ENCODE data around the gene NFIC.

NFIC gene

GRCh38 chr19:3401004-3401768 lies 34.8 kb downstream of the NFIC start:
- H3K27me3 ChIP-seq (ENCODE audit: control insufficient read depth, insufficient read depth, low read length): no peaks in the 10 kb centered on the region
- no CpG with 5 or more reads among the region's 18 CpGs for WGBS (ENCODE audit: insufficient coverage, insufficient read length)
- H3K4me3 ChIP-seq (ENCODE audit: low read length): no peak overlapping the region
- peaks cover 1% of the 10 kb centered on the region; the same call in 1 of the 2 replicates for H3K4me1 ChIP-seq (ENCODE audit: control insufficient read depth, insufficient read depth, low read length)
- no peaks in the 10 kb centered on the region for H3K9me3 ChIP-seq (ENCODE audit: control insufficient read depth, insufficient read depth, low read length)
- no peak overlapping the region for H3K27ac ChIP-seq (ENCODE audit: low read length)
- no peak for DNase-seq (ENCODE audit: low read depth, low spot score)
- no peaks in the 10 kb centered on the region for H3K36me3 ChIP-seq (ENCODE audit: control insufficient read depth, insufficient read depth, low read length)

- DNase-seq (ENCODE audit: low read depth, low spot score): no peak
- Histone ChIP-seq H3K27me3 (ENCODE audit: control insufficient read depth, insufficient read depth, low read length) (no peaks in the 10 kb centered on the region), H3K36me3 (ENCODE audit: control insufficient read depth, insufficient read depth, low read length) (no peaks in the 10 kb centered on the region), H3K27ac (ENCODE audit: low read length) (no peak overlapping the region), H3K9me3 (ENCODE audit: control insufficient read depth, insufficient read depth, low read length) (no peaks in the 10 kb centered on the region), H3K4me3 (ENCODE audit: low read length) (no peak overlapping the region), H3K4me1 (ENCODE audit: control insufficient read depth, insufficient read depth, low read length) (peaks cover 1% of the 10 kb centered on the region; the same call in 1 of the 2 replicates)
- WGBS (ENCODE audit: insufficient coverage, insufficient read length): no CpG with 5 or more reads among the region's 10 CpGs
These were observed 36.5 kb downstream of the NFIC start for GRCh38 chr19:3402631-3403443.

- Histone ChIP-seq H3K36me3 (ENCODE audit: control insufficient read depth, insufficient read depth, low read length) (no peaks in the 10 kb centered on the region), H3K27me3 (ENCODE audit: control insufficient read depth, insufficient read depth, low read length) (no peaks in the 10 kb centered on the region), H3K4me1 (ENCODE audit: control insufficient read depth, insufficient read depth, low read length) (peaks cover 1% of the 10 kb centered on the region; the same call in 1 of the 2 replicates), H3K27ac (ENCODE audit: low read length) (no peak overlapping the region), H3K4me3 (ENCODE audit: low read length) (no peak overlapping the region), H3K9me3 (ENCODE audit: control insufficient read depth, insufficient read depth, low read length) (no peaks in the 10 kb centered on the region)
- no CpG with 5 or more reads among the region's 49 CpGs for WGBS (ENCODE audit: insufficient coverage, insufficient read length)
- DNase-seq (ENCODE audit: low read depth, low spot score): no peak
These were observed 37.3 kb downstream of the NFIC start for GRCh38 chr19:3403489-3404323.

- no peak for DNase-seq (ENCODE audit: low read depth, low spot score)
- H3K27me3 ChIP-seq (ENCODE audit: control insufficient read depth, insufficient read depth, low read length): no peaks in the 10 kb centered on the region
- H3K36me3 ChIP-seq (ENCODE audit: control insufficient read depth, insufficient read depth, low read length): no peaks in the 10 kb centered on the region
- no peak overlapping the region for H3K27ac ChIP-seq (ENCODE audit: low read length)
- H3K9me3 ChIP-seq (ENCODE audit: control insufficient read depth, insufficient read depth, low read length): no peaks in the 10 kb centered on the region
- WGBS (ENCODE audit: insufficient coverage, insufficient read length): no CpG with 5 or more reads among the region's 62 CpGs
- no peak overlapping the region for H3K4me3 ChIP-seq (ENCODE audit: low read length)
- peaks cover 1% of the 10 kb centered on the region; the same call in 1 of the 2 replicates for H3K4me1 ChIP-seq (ENCODE audit: control insufficient read depth, insufficient read depth, low read length)
These were observed 38.2 kb downstream of the NFIC start for GRCh38 chr19:3404324-3405260.

- no peak for DNase-seq (ENCODE audit: low read depth, low spot score)
- Histone ChIP-seq H3K4me1 (ENCODE audit: control insufficient read depth, insufficient read depth, low read length) (peaks cover 1% of the 10 kb centered on the region; the same call in 1 of the 2 replicates), H3K9me3 (ENCODE audit: control insufficient read depth, insufficient read depth, low read length) (no peaks in the 10 kb centered on the region), H3K27me3 (ENCODE audit: control insufficient read depth, insufficient read depth, low read length) (no peaks in the 10 kb centered on the region), H3K4me3 (ENCODE audit: low read length) (no peak overlapping the region), H3K36me3 (ENCODE audit: control insufficient read depth, insufficient read depth, low read length) (no peaks in the 10 kb centered on the region), H3K27ac (ENCODE audit: low read length) (no peak overlapping the region)
- WGBS (ENCODE audit: insufficient coverage, insufficient read length): no CpG with 5 or more reads among the region's 6 CpGs
These were observed 38.9 kb downstream of the NFIC start for GRCh38 chr19:3405261-3405653.

- H3K36me3 ChIP-seq (ENCODE audit: control insufficient read depth, insufficient read depth, low read length): no peaks in the 10 kb centered on the region
- H3K27me3 ChIP-seq (ENCODE audit: control insufficient read depth, insufficient read depth, low read length): no peaks in the 10 kb centered on the region
- WGBS (ENCODE audit: insufficient coverage, insufficient read length): no CpG with 5 or more reads among the region's 15 CpGs
- H3K4me1 ChIP-seq (ENCODE audit: control insufficient read depth, insufficient read depth, low read length): no peaks in the 10 kb centered on the region
- H3K9me3 ChIP-seq (ENCODE audit: control insufficient read depth, insufficient read depth, low read length): no peaks in the 10 kb centered on the region
- no peak overlapping the region for H3K4me3 ChIP-seq (ENCODE audit: low read length)
- no peak overlapping the region for H3K27ac ChIP-seq (ENCODE audit: low read length)
- DNase-seq (ENCODE audit: low read depth, low spot score): no peak
These were observed 40.3 kb downstream of the NFIC start for GRCh38 chr19:3406571-3407111.

- Histone ChIP-seq H3K4me3 (ENCODE audit: low read length) (no peak overlapping the region), H3K27me3 (ENCODE audit: control insufficient read depth, insufficient read depth, low read length) (no peaks in the 10 kb centered on the region), H3K4me1 (ENCODE audit: control insufficient read depth, insufficient read depth, low read length) (no peaks in the 10 kb centered on the region), H3K9me3 (ENCODE audit: control insufficient read depth, insufficient read depth, low read length) (no peaks in the 10 kb centered on the region), H3K36me3 (ENCODE audit: control insufficient read depth, insufficient read depth, low read length) (no peaks in the 10 kb centered on the region), H3K27ac (ENCODE audit: low read length) (no peak overlapping the region)
- no CpG with 5 or more reads among the region's 27 CpGs for WGBS (ENCODE audit: insufficient coverage, insufficient read length)
- DNase-seq (ENCODE audit: low read depth, low spot score): no peak
These were observed 41.5 kb downstream of the NFIC start for GRCh38 chr19:3407556-3408516.

- Histone ChIP-seq H3K4me1 (ENCODE audit: control insufficient read depth, insufficient read depth, low read length) (no peaks in the 10 kb centered on the region), H3K4me3 (ENCODE audit: low read length) (no peak overlapping the region), H3K9me3 (ENCODE audit: control insufficient read depth, insufficient read depth, low read length) (no peaks in the 10 kb centered on the region), H3K27me3 (ENCODE audit: control insufficient read depth, insufficient read depth, low read length) (no peaks in the 10 kb centered on the region), H3K36me3 (ENCODE audit: control insufficient read depth, insufficient read depth, low read length) (no peaks in the 10 kb centered on the region), H3K27ac (ENCODE audit: low read length) (no peak overlapping the region)
- no CpG with 5 or more reads among the region's 11 CpGs for WGBS (ENCODE audit: insufficient coverage, insufficient read length)
- DNase-seq (ENCODE audit: low read depth, low spot score): no peak
These were observed 42.6 kb downstream of the NFIC start for GRCh38 chr19:3408996-3409345.
